NCI-H524 treated with DMSO at 0.1 percent for 48 hours (cell line): ENCODE data around the gene MTLN.
"Not testable (repeated sequence)": the region's sequence is repeated elsewhere in the genome, so short reads cannot be mapped to it uniquely, and the experiment has no call there.

Source experiments
- DNase-seq: peaks from one replicate; lab custom pipeline; 2025; lab: John Stamatoyannopoulos, UW

The MTLN gene

DNA sequence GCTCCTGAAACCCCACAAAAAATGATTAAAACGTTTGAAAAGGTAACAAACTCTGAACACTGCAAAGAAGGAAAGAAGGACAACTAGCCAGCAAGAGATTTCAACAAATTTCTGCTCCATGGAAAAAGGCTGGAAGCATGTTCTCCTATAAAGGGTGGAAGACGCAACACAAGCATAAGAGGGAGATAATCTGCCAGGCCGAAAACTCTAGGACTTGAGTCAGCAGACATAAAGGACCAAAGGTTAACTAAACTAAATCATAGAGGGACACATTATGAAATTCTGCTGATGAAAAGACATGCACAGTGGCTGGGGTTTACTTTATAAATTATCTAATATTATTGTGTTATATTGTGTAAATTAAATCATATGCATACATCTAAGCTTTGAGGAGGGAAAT lies 14.3 kb downstream of the MTLN start:
- DNase-seq, result no peak

DNA sequence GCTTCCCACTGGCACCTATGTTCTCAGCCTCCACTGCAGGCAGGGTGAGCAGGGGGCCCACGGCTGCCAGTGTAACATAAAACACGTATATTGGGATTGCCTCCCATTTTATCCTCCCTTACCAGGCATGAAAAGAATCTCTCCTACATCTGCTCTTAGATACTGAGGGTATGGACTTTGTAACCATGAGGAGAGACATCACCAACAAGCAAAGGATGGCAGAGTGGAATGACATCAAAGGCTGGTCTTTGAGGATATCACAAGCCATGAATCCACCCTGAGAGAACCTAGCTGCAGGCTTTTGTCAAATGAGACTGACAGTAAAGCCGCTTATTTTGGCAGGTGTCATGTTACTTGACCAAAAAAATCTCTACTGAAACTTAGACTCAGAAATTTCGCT lies 14.9 kb downstream of the MTLN start:
- DNase-seq, result no peak

DNA sequence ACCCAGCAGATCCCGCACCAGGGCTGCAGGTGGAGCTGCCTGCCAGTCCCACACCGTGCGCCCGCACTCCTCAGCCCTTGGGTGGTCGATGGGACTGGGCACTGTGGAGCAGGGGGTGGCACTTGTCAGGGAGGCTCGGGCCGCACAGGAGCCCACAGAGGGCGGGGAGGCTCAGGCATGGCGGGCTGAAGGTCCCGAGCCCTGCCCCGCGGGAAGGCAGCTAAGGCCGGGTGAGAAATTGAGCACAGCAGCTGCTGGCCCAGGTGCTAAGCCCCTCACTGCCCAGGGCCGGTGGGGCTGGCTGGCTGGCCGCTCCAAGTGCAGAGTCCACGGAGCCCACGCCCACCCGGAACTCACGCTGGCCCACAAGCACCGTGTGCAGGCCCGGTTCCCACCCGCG lies 22.2 kb downstream of the MTLN start:
- DNase-seq, result not testable (repeated sequence)

DNA sequence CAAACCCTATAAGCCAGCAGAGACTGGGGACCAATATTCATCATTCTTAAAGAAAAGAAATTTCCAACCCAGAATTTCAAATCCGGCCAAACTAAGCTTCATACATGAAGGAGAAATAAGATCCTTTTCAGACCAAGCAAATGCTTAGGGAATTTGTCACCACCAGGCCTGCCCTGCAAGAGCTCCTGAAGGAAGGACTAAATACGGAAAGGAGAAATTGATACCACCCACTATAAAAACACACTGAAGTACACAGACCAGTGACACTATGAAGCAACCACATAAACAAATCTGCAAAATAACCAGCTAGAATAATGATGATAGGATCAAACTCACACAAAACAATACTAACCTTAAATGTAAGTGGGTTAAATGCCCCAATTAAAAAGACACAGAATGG lies 29.9 kb downstream of the MTLN start:
- DNase-seq, result no peak

DNA sequence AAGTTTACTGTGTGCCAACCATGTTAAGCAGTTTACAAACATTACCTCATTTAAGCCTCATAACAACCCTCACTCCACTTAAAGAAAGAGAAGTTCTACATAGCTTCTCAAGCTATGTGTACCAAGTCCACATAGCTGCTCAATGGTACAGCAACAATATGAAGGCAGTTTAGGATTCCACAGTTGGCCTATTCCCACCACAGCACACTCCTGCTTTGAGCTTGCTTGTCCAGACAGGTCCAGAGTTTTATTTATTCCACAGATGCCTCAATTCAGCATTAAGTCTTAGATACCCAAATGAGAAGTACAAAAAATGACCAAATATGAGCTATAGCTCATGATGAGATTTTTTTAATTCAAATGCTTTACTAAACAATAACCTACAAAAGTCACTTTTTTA lies 32.3 kb downstream of the MTLN start:
- DNase-seq, result no peak

DNA sequence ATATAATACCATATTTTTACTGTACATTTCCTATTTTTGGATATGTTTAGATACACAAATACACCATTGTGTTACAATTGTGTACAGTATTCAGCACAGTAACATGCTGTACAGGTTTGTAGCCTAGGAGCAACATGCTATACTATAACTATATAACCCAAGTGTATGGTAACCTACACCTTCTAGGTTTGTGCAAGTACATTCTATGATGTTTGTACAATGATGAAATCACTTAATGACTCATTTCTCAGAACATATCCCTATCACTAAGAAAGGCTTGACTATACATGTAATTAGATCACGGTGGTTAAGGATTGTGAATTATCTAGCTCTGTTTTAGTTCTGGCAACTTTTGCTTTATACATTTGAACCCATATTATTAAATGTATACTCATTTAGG lies 38.8 kb downstream of the MTLN start:
- no peak for DNase-seq

DNA sequence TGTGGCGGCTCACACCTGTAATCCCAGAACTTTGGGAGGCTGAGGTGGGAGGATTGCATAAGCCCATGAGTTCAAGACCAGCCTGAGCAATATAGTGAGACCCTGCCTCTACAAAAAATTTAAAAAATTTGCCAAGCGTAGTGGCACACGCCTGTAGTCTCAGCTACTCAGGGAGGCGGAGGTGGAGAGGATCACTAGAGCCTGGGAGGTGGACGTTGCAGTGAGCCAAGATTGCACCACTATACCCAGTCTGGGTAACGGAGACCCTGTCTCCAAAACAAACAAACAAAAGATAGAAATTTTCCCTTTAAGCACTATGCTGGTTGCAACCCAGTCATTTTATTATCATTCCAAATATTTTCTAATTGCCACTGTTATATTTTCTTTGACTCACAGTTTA lies 39.8 kb downstream of the MTLN start:
- DNase-seq, result no peak

DNA sequence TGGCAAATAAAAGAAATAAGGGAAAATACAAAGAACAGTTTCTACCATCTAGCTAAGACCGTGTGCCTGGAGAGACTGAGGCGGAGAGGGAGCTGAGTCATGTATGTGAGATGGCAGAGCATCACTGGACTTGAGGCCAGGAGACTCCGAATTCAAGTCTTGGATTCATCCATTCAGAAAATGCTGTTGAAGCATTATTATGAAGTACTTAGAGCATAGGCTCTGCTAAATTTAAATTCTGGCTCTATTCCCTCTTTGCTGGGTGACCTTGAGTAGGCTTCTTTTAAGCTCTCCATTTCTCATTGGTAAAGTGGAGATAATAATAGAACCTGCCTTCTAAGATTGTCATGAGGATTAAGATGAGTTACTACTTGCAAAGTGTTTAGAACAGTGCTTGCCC lies 42.2 kb downstream of the MTLN start:
- no peak for DNase-seq

DNA sequence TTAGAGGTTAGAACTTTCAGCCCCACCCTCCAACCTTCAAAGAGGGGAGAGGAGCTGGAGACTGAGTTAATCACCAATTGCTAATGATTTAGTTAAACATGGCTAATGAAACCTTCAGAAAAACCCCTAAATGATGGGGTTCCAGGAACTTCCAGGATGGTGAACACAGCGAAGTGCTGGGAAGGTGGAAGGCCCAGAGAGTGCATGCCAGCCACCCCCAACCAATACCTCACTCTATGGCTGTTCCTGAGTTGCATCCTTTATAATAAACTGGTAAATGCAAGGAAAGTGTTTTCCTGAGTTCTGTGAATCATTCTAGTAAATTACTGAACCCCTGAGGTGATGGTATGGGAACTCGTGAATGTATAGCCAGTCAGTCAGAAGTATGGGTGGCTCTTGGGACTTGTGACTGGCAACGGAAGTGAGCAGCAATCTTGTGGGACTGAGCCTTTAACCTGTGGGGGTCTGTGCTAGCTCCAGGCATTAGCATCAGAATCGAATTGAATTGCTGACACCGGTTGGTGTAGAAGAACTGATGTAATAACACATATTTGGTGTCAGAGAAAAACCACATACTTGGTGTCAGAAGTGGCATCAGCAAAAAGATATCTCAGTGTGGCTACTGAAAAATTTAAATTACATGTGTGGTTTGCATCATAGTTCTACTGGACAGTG lies 44.9 kb downstream of the MTLN start:
- DNase-seq, result no peak

DNA sequence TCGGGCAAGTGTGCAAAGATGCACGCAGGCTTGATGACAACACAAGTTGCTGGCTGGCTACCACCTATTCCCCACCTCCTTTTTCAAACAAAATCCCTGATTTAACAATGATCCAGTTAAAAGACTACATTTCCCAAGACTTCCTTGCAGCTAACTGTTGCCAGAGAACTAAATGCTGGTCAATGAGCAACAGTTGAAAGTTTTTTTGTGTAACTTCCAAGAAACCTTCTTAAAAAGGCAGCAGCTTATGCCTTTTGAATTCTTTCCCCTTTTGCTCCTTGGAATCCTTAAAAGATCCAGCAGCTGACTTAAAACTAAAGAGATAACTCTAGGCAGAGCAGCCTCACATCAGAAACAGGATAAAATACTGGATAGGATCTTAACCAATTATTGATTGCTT lies 46.1 kb downstream of the MTLN start:
- DNase-seq, result no peak
